K562 (cell line): ENCODE data around the gene SLC48A1.

Experiments
- CREB1 ChIP-seq, 2 experiments: sonication (generic) in 1 of 2; formaldehyde crosslinking in 1 of 2; IDR thresholded peaks; 2 replicates each; pipeline versions ENCODE4 v1.6.1 to v1.8.0; 2012 to 2022; ENCODE audit warnings: inconsistent platforms in 1 of 2, mild to moderate bottlenecking in 1 of 2, missing genetic modification reagents in 1 of 2, moderate library complexity in 1 of 2
- CTCF ChIP-seq, 3 experiments: IDR thresholded peaks in 2 of 3; conservative IDR thresholded peaks in 1 of 3; 2 replicates each; pipeline ENCODE4 v1.5.1; 2011 to 2012; ENCODE audit warnings: low read length in 3 of 3, mild to moderate bottlenecking in 3 of 3, control low read depth in 2 of 3, improper control_type of control experiment in 1 of 3, inconsistent platforms in 1 of 3, low read depth in 1 of 3, mixed read lengths in 1 of 3, moderate library complexity in 1 of 3; ENCODE audit not compliant: insufficient read depth in 2 of 3
- EP300 ChIP-seq: IDR thresholded peaks from 2 replicates; pipeline ENCODE4 v1.6.1; 2012; ENCODE audit warnings: low read length, improper control_type of control experiment
- FOXK2 ChIP-seq, 2 experiments: fragments of 450-650 bp; IDR thresholded peaks in 1 of 2; conservative IDR thresholded peaks in 1 of 2; 2 replicates each; pipeline ENCODE4 v1.6.1; 2016; ENCODE audit warnings: low read depth in 2 of 2, mild to moderate bottlenecking in 1 of 2
- NFYB ChIP-seq: IDR thresholded peaks from 2 replicates; pipeline ENCODE4 v1.6.1; 2011; ENCODE audit warnings: mild to moderate bottlenecking, moderate library complexity; ENCODE audit not compliant: insufficient read length; ENCODE audit errors: extremely low read depth
- NR2C1 ChIP-seq, 2 experiments: fragments of 450-650 bp; IDR thresholded peaks; 2 replicates each; pipeline ENCODE4 v1.6.1; 2017; ENCODE audit warnings: mild to moderate bottlenecking in 2 of 2, antibody characterized with exemption in 1 of 2, inconsistent platforms in 1 of 2, missing compliant biosample characterization in 1 of 2, missing genetic modification characterization in 1 of 2
- TAF7 ChIP-seq: fragments of 450-650 bp; IDR thresholded peaks from 2 replicates; pipeline ENCODE4 v1.6.1; 2016; ENCODE audit warnings: missing genetic modification characterization, missing compliant biosample characterization
- TRIM24 ChIP-seq, 2 experiments: fragments of 450-650 bp; IDR thresholded peaks; 2 replicates each; pipeline ENCODE4 v1.6.1; 2016
- YY1 ChIP-seq, 3 experiments: IDR thresholded peaks; 2 replicates each; pipeline ENCODE4 v1.6.1; 2011; ENCODE audit warnings: low read length in 2 of 3, mild to moderate bottlenecking in 2 of 3, moderate library complexity in 2 of 3, borderline replicate concordance in 1 of 3, control low read depth in 1 of 3, low read depth in 1 of 3; ENCODE audit not compliant: insufficient read depth in 3 of 3, insufficient replicate concordance in 2 of 3, control insufficient read depth in 1 of 3, insufficient read length in 1 of 3; ENCODE audit errors: extremely low read depth in 1 of 3
- ZNF274 ChIP-seq: IDR thresholded peaks from 2 replicates; pipeline ENCODE4 v1.6.1; 2011; ENCODE audit warnings: low read depth, mild to moderate bottlenecking, low read length, moderate library complexity, borderline replicate concordance

- TF ChIP-seq FOXK2 (conservative IDR thresholded peaks at IDR 0.05 in 1 of 2, IDR thresholded peaks at IDR 0.05 in 1 of 2; ENCODE audit: low read depth in 2 of 2) (no peak), TRIM24 (IDR thresholded peaks at IDR 0.05) (no peak), EP300 (no peak), YY1 (IDR thresholded peaks at IDR 0.05; ENCODE audit: borderline replicate concordance in 1 of 3, control insufficient read depth in 1 of 3, extremely low read depth in 1 of 3, insufficient read depth in 3 of 3, insufficient read length in 1 of 3, insufficient replicate concordance in 2 of 3, low read depth in 1 of 3, low read length in 2 of 3) (no peak), TAF7 (tag) (no peak), NR2C1 (IDR thresholded peaks at IDR 0.05) (no peak), NR2C1 (tag; IDR thresholded peaks at IDR 0.05) (no peak), CREB1 (IDR thresholded peaks at IDR 0.05) (no peak), CREB1 (CRISPR knock-in tag; IDR thresholded peaks at IDR 0.05) (no peak), ZNF274 (no peak), NFYB (no peak), CTCF (IDR thresholded peaks at IDR 0.05 in 2 of 3, conservative IDR thresholded peaks at IDR 0.05 in 1 of 3; ENCODE audit: insufficient read depth in 2 of 3, low read depth in 1 of 3, low read length in 3 of 3) (no peak)
Measured at GRCh38 chr12:47807338-47807737, 34.3 kb downstream of the SLC48A1 start.
